ENCODE data around the gene TMEM115. TPM values are rescaled to one million over a fixed set of nuclear protein-coding genes. Genes with fewer than 3 reads are reported as not detected.

TMEM115 gene
- total RNA-seq, 4 donors from 2014 or later = 71.8 to 103 (median 81.9) TPM

DNA sequence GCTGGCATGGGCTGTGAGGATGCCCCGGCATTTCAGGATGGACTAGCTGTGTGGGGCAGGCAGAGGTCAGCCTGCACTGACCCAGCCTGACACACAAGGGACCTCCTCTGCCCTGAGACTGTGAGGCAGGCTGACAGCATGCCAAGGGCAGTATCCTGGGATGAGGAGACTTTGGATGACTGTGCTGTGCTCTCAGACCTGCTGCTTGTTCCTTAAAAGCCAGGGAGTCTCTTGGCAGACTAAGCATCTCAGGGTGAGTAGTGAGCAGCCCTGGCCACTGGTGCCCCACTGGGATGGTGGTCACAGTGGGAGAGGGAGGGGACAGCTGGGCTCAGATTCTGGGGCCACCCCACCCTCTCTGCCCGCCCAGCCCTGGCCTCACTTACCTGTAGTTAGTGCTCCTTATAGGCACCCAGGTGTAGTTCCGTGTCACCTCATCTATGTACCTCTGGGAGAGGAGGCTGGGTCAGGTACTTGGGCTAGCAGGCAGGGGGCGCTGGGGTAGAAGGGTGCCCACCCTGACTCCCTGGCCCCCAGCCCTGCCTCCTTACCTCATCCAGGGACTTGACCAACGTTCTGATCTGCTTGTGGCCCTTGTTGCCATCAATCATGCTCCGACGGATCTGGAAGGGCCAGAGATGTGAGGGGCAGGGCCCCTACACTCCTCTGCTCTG, 16.1 kb upstream of the TMEM115 start:
- in situ Hi-C loops (cut with MboI; ENCODE audit: low pct_ligation_motif_present in 1 of 4, low pct_unique_long_range_greater_than_20kb in 1 of 4, low sequenced_read_pairs in 3 of 4) = no loop called here
- no peak for TF ChIP-seq EP300 (IDR thresholded peaks at IDR 0.05; ENCODE audit: low read depth)
- TF ChIP-seq, protein P1, sequence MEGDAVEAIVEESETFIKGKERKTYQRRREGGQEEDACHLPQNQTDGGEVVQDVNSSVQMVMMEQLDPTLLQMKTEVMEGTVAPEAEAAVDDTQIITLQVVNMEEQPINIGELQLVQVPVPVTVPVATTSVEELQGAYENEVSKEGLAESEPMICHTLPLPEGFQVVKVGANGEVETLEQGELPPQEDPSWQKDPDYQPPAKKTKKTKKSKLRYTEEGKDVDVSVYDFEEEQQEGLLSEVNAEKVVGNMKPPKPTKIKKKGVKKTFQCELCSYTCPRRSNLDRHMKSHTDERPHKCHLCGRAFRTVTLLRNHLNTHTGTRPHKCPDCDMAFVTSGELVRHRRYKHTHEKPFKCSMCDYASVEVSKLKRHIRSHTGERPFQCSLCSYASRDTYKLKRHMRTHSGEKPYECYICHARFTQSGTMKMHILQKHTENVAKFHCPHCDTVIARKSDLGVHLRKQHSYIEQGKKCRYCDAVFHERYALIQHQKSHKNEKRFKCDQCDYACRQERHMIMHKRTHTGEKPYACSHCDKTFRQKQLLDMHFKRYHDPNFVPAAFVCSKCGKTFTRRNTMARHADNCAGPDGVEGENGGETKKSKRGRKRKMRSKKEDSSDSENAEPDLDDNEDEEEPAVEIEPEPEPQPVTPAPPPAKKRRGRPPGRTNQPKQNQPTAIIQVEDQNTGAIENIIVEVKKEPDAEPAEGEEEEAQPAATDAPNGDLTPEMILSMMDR (IDR thresholded peaks at IDR 0.05) = no peak
- no peak for TF ChIP-seq POLR2A (IDR thresholded peaks at IDR 0.05)
- intact Hi-C loops (cut with DNase I; ENCODE audit: low total_unique reads) = loop anchor here (10.0 kb wide), 1 partner anchor 169 kb away; no protein-coding TSS in a partner anchor
- DNase-seq = no peak
- peaks cover 0 to 9% (median 0%) of the 10 kb centered on the region in 4 donors for H3K4me1 ChIP-seq
- no peak overlapping the region for H3K27ac ChIP-seq
- H3K9me3 ChIP-seq = no peaks in the 10 kb centered on the region
- peaks cover 4% of the 10 kb centered on the region for H3K27me3 ChIP-seq
- H3K4me3 ChIP-seq = no peak overlapping the region
- WGBS, 2 donors (ENCODE audit: low coverage in 1 of 2) = 71% methylated on average over 7 of the region's 7 CpGs; no CpG with 5 or more reads in 1 of the 2 donors
- no peaks in the 10 kb centered on the region for H3K36me3 ChIP-seq

GRCh38 chr3:50374363-50375257, 15.3 kb upstream of the TMEM115 start:
- no peak for DNase-seq
- Histone ChIP-seq H3K27me3 (peaks cover 4% of the 10 kb centered on the region), H3K27ac (no peak overlapping the region), H3K4me3 (no peak overlapping the region), H3K9me3 (no peaks in the 10 kb centered on the region), H3K36me3 (no peaks in the 10 kb centered on the region), H3K4me1 (peaks cover 0 to 9% (median 0%) of the 10 kb centered on the region in 4 donors)
- 73 to 75% methylated on average over 2 to 20 of the region's 22 CpGs for WGBS, 2 donors (ENCODE audit: low coverage in 1 of 2)
- in situ Hi-C loops (cut with MboI; ENCODE audit: low pct_ligation_motif_present in 1 of 4, low pct_unique_long_range_greater_than_20kb in 1 of 4, low sequenced_read_pairs in 3 of 4) = loop anchor here in 1 of 4 donors (25.0 kb wide), 1 partner anchor 188 kb away; the partner anchor contains the start of genes C3orf18 and HEMK1
- intact Hi-C loops (cut with DNase I; ENCODE audit: low total_unique reads) = loop anchor here (10.0 kb wide), 1 partner anchor 170 kb away; no protein-coding TSS in a partner anchor
- TF ChIP-seq POLR2A (IDR thresholded peaks at IDR 0.05) (no peak), POLR2AphosphoS5 (IDR thresholded peaks at IDR 0.05) (no peak), EP300 (IDR thresholded peaks at IDR 0.05; ENCODE audit: low read depth) (no peak)
- TF ChIP-seq, protein P1 (IDR thresholded peaks at IDR 0.05) = no peak

- 29 to 57% methylated on average over 4 to 11 of the region's 12 CpGs for WGBS, 2 donors (ENCODE audit: low coverage in 1 of 2)
- TF ChIP-seq, protein P1 (IDR thresholded peaks at IDR 0.05) = no peak
- TF ChIP-seq EP300 (IDR thresholded peaks at IDR 0.05; ENCODE audit: low read depth) (no peak), POLR2A (IDR thresholded peaks at IDR 0.05) (no peak), POLR2AphosphoS5 (IDR thresholded peaks at IDR 0.05) (no peak)
- in situ Hi-C loops (cut with MboI; ENCODE audit: low pct_ligation_motif_present in 1 of 4, low pct_unique_long_range_greater_than_20kb in 1 of 4, low sequenced_read_pairs in 3 of 4) = loop anchor here in 1 of 4 donors (25.0 kb wide), 1 partner anchor 189 kb away; the partner anchor contains the start of genes C3orf18 and HEMK1
- H3K9me3 ChIP-seq = no peaks in the 10 kb centered on the region
- peaks cover 4% of the 10 kb centered on the region for H3K27me3 ChIP-seq
- DNase-seq = no peak
- H3K36me3 ChIP-seq = no peaks in the 10 kb centered on the region
- no peak overlapping the region for H3K27ac ChIP-seq
- H3K4me1 ChIP-seq = peaks cover 0 to 9% (median 0%) of the 10 kb centered on the region in 4 donors
- no peak overlapping the region for H3K4me3 ChIP-seq
- intact Hi-C loops (cut with DNase I; ENCODE audit: low total_unique reads) = loop anchor here (10.0 kb wide), 1 partner anchor 171 kb away; no protein-coding TSS in a partner anchor
Observed at GRCh38 chr3:50373146-50374051, 14.1 kb upstream of the TMEM115 start.
